Measurements from ENCODE around the gene GHRL. TPM values are rescaled to one million over a fixed set of nuclear protein-coding genes. Genes with fewer than 3 reads are reported as not detected.

Gene GHRL
- total RNA-seq, 4 donors from 2014 or later = 0.80 TPM; not detected in 3

GRCh38 chr3:10332481-10333348 lies 40.0 kb upstream of the GHRL start:
- peaks cover 31% of the 10 kb centered on the region for H3K27me3 ChIP-seq

GRCh38 chr3:10331320-10331719 lies 38.6 kb upstream of the GHRL start:
- DNase-seq (ENCODE audit: low spot score in 2 of 2) = no peak
- Histone ChIP-seq H3K36me3 (no peaks in the 10 kb centered on the region), H3K9me3 (no peaks in the 10 kb centered on the region), H3K4me3 (no peak overlapping the region), H3K4me1 (no peaks in the 10 kb centered on the region), H3K27ac (no peak overlapping the region), H3K27me3 (peaks cover 35% of the 10 kb centered on the region)
- 87% methylated on average over 8 of the region's 8 CpGs for WGBS
- TF ChIP-seq EP300 (IDR thresholded peaks at IDR 0.05) = no peak
- TF ChIP-seq POLR2A (IDR thresholded peaks at IDR 0.05) = no peak

More at GRCh38 chr3:10332481-10333348, 40.0 kb upstream of the GHRL start:
- WGBS = 85% methylated on average over 20 of the region's 20 CpGs
- H3K27ac ChIP-seq = no peak overlapping the region
- H3K9me3 ChIP-seq = no peaks in the 10 kb centered on the region
- TF ChIP-seq POLR2A (IDR thresholded peaks at IDR 0.05) = no peak
- no peak for TF ChIP-seq CTCF (IDR thresholded peaks at IDR 0.05)
- no peak for TF ChIP-seq EP300 (IDR thresholded peaks at IDR 0.05)
- no peak for TF ChIP-seq POLR2AphosphoS5 (IDR thresholded peaks at IDR 0.05)
- DNase-seq (ENCODE audit: low spot score in 2 of 2) = no peak
- H3K36me3 ChIP-seq = no peaks in the 10 kb centered on the region
- no peak overlapping the region for H3K4me3 ChIP-seq
- H3K4me1 ChIP-seq = no peaks in the 10 kb centered on the region

- 66% methylated on average over 6 of the region's 12 CpGs for WGBS
- H3K36me3 ChIP-seq = no peaks in the 10 kb centered on the region
- no peak overlapping the region for H3K27ac ChIP-seq
- no peaks in the 10 kb centered on the region for H3K9me3 ChIP-seq
- H3K27me3 ChIP-seq = peaks cover 35% of the 10 kb centered on the region
- TF ChIP-seq CTCF (IDR thresholded peaks at IDR 0.05) = no peak
- TF ChIP-seq POLR2A (IDR thresholded peaks at IDR 0.05) = no peak
- TF ChIP-seq POLR2AphosphoS5 (IDR thresholded peaks at IDR 0.05) = no peak
- TF ChIP-seq EP300 (IDR thresholded peaks at IDR 0.05) = no peak
- DNase-seq (ENCODE audit: low spot score in 2 of 2) = no peak
- no peak overlapping the region for H3K4me3 ChIP-seq
- H3K4me1 ChIP-seq = no peaks in the 10 kb centered on the region
These were observed 37.6 kb upstream of the GHRL start for GRCh38 chr3:10330319-10330718.

GRCh38 chr3:10329495-10330015 lies 36.8 kb upstream of the GHRL start:
- no peaks in the 10 kb centered on the region for H3K36me3 ChIP-seq
- H3K27me3 ChIP-seq = peaks cover 35% of the 10 kb centered on the region
- no peak overlapping the region for H3K4me3 ChIP-seq
- DNase-seq (ENCODE audit: low spot score in 2 of 2) = no peak
- TF ChIP-seq EP300 (IDR thresholded peaks at IDR 0.05) (no peak), POLR2AphosphoS5 (IDR thresholded peaks at IDR 0.05) (no peak), POLR2A (IDR thresholded peaks at IDR 0.05) (no peak), CTCF (IDR thresholded peaks at IDR 0.05) (no peak)
- WGBS = 65% methylated on average over 14 of the region's 14 CpGs
- no peak overlapping the region for H3K27ac ChIP-seq
- no peaks in the 10 kb centered on the region for H3K9me3 ChIP-seq
- H3K4me1 ChIP-seq = no peaks in the 10 kb centered on the region

GRCh38 chr3:10328460-10329071 lies 35.8 kb upstream of the GHRL start:
- H3K4me3 ChIP-seq = no peak overlapping the region
- no peak for TF ChIP-seq POLR2AphosphoS5 (IDR thresholded peaks at IDR 0.05)
- TF ChIP-seq CTCF (IDR thresholded peaks at IDR 0.05) = no peak
- no peak for TF ChIP-seq POLR2A (IDR thresholded peaks at IDR 0.05)
- TF ChIP-seq EP300 (IDR thresholded peaks at IDR 0.05) = no peak
- DNase-seq (ENCODE audit: low spot score in 2 of 2) = no peak
- no peaks in the 10 kb centered on the region for H3K4me1 ChIP-seq
- H3K9me3 ChIP-seq = no peaks in the 10 kb centered on the region
- WGBS = 47% methylated on average over 31 of the region's 31 CpGs
- peaks cover 35% of the 10 kb centered on the region for H3K27me3 ChIP-seq
- no peaks in the 10 kb centered on the region for H3K36me3 ChIP-seq
- no peak overlapping the region for H3K27ac ChIP-seq
